OCI-LY1 (cell line): ENCODE data around the gene SCNM1.
"Not testable (repeated sequence)": the region's sequence is repeated elsewhere in the genome, so short reads cannot be mapped to it uniquely, and the experiment has no call there.

ENCODE experiments used
- H2AFZ ChIP-seq: fragments of 200-600 bp; sonication (generic), shearing (Covaris generic); 2 replicates; pipeline ENCODE4 v1.6.0; 2014; ENCODE audit warnings: antibody characterized with exemption, mild to moderate bottlenecking, low read length
- H3F3A ChIP-seq: fragments of 200-600 bp; sonication (generic), shearing (Covaris generic); 2 replicates; pipeline ENCODE4 v1.6.0; 2014; ENCODE audit warnings: mild to moderate bottlenecking, antibody characterized with exemption, low read length, moderate library complexity; ENCODE audit not compliant: insufficient read depth
- H3K27ac ChIP-seq: fragments of 200-600 bp; sonication (generic); 2 replicates; pipeline ENCODE4 v1.5.1; 2014; ENCODE audit warnings: low read length, mixed run types, mild to moderate bottlenecking, low read depth; ENCODE audit not compliant: poor library complexity, severe bottlenecking
- H3K27me3 ChIP-seq: fragments of 200-600 bp; sonication (generic); 2 replicates; pipeline ENCODE4 v1.6.0; 2014; ENCODE audit warnings: antibody characterized with exemption, mild to moderate bottlenecking, low read length, moderate library complexity; ENCODE audit not compliant: insufficient read depth
- H3K36me3 ChIP-seq: fragments of 200-600 bp; sonication (generic); 2 replicates; pipeline ENCODE4 v1.6.1; 2014; ENCODE audit warnings: mild to moderate bottlenecking, antibody characterized with exemption, low read length, moderate library complexity, mixed read lengths; ENCODE audit not compliant: insufficient read depth
- H3K4me1 ChIP-seq: fragments of 200-600 bp; sonication (generic); 2 replicates; pipeline ENCODE4 v1.5.1; 2014; ENCODE audit warnings: mild to moderate bottlenecking, low read length, moderate library complexity; ENCODE audit not compliant: insufficient read depth, severe bottlenecking
- H3K4me2 ChIP-seq: fragments of 200-600 bp; sonication (generic), shearing (Covaris generic); 2 replicates; pipeline ENCODE4 v1.6.1; 2014; ENCODE audit warnings: low read length
- H3K4me3 ChIP-seq: fragments of 200-600 bp; sonication (generic); 2 replicates; pipeline ENCODE4 v1.5.1; 2014; ENCODE audit warnings: low read length, low read depth, mild to moderate bottlenecking, mixed read lengths; ENCODE audit not compliant: poor library complexity, severe bottlenecking
- H3K79me2 ChIP-seq: fragments of 200-600 bp; shearing (Covaris generic); 2 replicates; pipeline ENCODE4 v1.6.1; 2016; ENCODE audit warnings: mixed run types, low read length, mixed read lengths; ENCODE audit not compliant: insufficient read depth
- H3K9ac ChIP-seq: fragments of 200-600 bp; sonication (generic), shearing (Covaris generic); 2 replicates; pipeline ENCODE4 v1.6.1; 2014; ENCODE audit warnings: mild to moderate bottlenecking, low read length, mixed read lengths
- H3K9me2 ChIP-seq: fragments of 200-600 bp; sonication (generic), shearing (Covaris generic); 2 replicates; pipeline ENCODE4 v1.6.1; 2014; ENCODE audit warnings: low read depth, mild to moderate bottlenecking, low read length, mixed read lengths
- H3K9me3 ChIP-seq: fragments of 200-600 bp; shearing (Covaris generic); 2 replicates; pipeline ENCODE4 v1.6.1; 2014; ENCODE audit warnings: low read length, mixed read lengths
- H4K20me1 ChIP-seq: fragments of 200-600 bp; sonication (generic), shearing (Covaris generic); 2 replicates; pipeline ENCODE4 v1.6.0; 2016; ENCODE audit warnings: mild to moderate bottlenecking, low read length; ENCODE audit not compliant: insufficient read depth
- EZH2 ChIP-seq: fragments of 200-600 bp; sonication (generic), shearing (Covaris generic); IDR thresholded peaks from 2 replicates; pipeline ENCODE4 v1.8.0; 2017; ENCODE audit warnings: borderline replicate concordance, mixed run types, mild to moderate bottlenecking, antibody characterized with exemption, low read length, moderate library complexity, mixed read lengths
- TF ChIP-seq, protein P1 (sequence below): fragments of 200-600 bp; sonication (generic), shearing (Covaris generic); IDR thresholded peaks from 2 replicates; pipeline ENCODE4 v1.5.1; 2017; ENCODE audit warnings: mild to moderate bottlenecking, antibody characterized with exemption, low read length, moderate library complexity, mixed read lengths

The SCNM1 gene

DNA sequence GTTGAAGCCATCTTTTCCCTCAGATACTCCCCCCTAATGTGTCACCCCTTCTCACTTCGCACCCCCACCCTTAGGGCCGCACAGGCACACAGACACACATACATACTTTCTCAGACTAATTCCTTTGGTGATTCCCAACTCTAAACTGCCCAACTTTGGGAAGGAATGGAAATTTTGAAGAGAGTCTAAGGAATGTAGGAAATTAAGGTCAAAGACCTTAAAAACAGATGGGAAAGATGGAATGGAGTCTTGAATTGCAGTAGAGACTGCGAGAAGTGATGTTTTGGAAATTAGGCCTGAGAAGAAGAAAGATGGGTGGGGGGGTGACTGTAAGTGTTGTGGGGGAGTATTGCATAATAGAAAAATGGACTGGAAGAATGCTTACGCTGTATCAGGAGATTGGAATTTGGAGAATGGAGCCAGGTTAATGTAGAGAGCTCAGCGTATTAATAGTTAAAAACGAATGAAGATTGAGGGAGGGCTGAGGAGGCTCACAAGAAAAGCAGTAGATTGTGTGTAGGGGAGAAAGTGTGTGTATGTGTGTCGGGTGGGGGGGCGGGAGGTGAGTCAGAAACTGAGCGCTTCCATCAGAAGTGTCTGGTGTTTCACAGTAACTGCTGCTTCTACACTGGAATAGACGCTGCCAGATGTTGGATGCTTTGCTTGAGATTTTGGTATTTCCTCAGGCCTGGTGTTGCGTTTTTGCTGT lies 34.1 kb downstream of the SCNM1 start:
- H2AFZ ChIP-seq = no peak overlapping the region
- peak overlapping the region; percentile 100 for H3K9ac ChIP-seq
- no peaks in the 10 kb centered on the region for H3K9me2 ChIP-seq
- H3K36me3 ChIP-seq = peaks cover 28% of the 10 kb centered on the region
- H3K4me3 ChIP-seq = peak overlapping the region; percentile 100
- peaks cover 41% of the 10 kb centered on the region for H3K4me1 ChIP-seq
- H3K79me2 ChIP-seq = peaks cover 61% of the 10 kb centered on the region
- no peaks in the 10 kb centered on the region for H4K20me1 ChIP-seq
- no peaks in the 10 kb centered on the region for H3K9me3 ChIP-seq
- H3K4me2 ChIP-seq = peak overlapping the region; percentile 75
- no peaks in the 10 kb centered on the region for H3K27me3 ChIP-seq
- H3K27ac ChIP-seq = no peak overlapping the region
- TF ChIP-seq, protein P1, sequence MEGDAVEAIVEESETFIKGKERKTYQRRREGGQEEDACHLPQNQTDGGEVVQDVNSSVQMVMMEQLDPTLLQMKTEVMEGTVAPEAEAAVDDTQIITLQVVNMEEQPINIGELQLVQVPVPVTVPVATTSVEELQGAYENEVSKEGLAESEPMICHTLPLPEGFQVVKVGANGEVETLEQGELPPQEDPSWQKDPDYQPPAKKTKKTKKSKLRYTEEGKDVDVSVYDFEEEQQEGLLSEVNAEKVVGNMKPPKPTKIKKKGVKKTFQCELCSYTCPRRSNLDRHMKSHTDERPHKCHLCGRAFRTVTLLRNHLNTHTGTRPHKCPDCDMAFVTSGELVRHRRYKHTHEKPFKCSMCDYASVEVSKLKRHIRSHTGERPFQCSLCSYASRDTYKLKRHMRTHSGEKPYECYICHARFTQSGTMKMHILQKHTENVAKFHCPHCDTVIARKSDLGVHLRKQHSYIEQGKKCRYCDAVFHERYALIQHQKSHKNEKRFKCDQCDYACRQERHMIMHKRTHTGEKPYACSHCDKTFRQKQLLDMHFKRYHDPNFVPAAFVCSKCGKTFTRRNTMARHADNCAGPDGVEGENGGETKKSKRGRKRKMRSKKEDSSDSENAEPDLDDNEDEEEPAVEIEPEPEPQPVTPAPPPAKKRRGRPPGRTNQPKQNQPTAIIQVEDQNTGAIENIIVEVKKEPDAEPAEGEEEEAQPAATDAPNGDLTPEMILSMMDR = no peak
- TF ChIP-seq EZH2 = no peak
- H3F3A ChIP-seq = no peaks in the 10 kb centered on the region

DNA sequence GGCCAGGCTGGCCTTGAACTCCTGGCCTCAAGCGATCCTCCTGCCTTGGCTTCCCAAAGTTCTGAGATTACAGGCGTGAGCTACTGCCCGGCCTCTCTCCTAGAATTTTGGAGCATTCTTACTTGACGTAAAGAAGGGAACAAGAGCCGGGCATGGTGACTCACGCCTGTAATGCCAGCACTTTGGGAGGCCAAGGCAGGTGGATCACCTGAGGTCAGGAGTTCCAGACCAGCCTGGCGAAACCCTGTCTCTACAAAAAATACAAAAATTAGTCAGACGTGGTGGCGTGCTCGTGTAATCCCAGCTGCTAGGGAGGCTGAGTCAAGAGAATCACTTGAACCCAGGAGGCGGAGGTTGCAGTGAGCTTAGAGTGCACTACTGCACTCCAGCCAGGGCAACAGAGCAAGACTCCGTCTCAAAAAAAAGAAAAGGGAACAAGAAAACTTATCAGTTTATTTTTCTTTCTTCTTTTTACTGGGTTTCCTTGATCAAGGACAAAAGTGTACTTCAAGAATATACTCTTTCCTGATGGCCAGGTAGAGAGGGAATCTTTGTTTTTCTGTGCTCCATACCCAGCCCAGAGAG lies 39.5 kb downstream of the SCNM1 start:
- Histone ChIP-seq H3K36me3 (peaks cover 72% of the 10 kb centered on the region), H3K79me2 (peaks cover 56% of the 10 kb centered on the region), H3K4me1 (peaks cover 11% of the 10 kb centered on the region)
- not testable (repeated sequence) for H3K27me3 ChIP-seq, H3K4me2 ChIP-seq, H2AFZ ChIP-seq, H3K9me2 ChIP-seq, H4K20me1 ChIP-seq, H3K9me3 ChIP-seq, H3K9ac ChIP-seq, H3K27ac ChIP-seq, H3K4me3 ChIP-seq, H3F3A ChIP-seq

DNA sequence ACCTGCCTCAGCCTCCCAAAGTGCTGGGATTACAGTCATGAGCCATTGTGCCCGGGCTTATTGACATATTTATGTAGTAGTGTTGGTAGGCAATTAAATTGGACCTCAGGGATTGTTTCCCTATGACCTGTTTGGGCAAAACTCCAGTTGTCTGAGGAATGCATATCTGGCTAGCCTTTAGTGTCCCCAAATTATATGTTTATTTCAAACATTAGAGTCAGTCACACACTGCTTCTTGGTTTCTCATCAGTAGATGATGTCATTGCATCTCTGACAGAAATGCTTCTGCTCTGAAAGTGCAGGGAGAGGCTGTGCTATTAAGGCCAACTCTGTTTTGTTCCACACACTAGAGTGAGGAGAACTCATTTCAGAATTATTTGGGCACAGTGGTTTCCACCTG lies 44.9 kb downstream of the SCNM1 start:
- Histone ChIP-seq H3K27ac (no peak overlapping the region), H3K9me3 (no peaks in the 10 kb centered on the region), H3K27me3 (no peaks in the 10 kb centered on the region), H3K4me1 (no peaks in the 10 kb centered on the region), H2AFZ (no peak overlapping the region), H3K36me3 (peaks cover 64% of the 10 kb centered on the region), H4K20me1 (no peaks in the 10 kb centered on the region), H3K4me2 (no peak overlapping the region), H3K79me2 (peaks cover 44% of the 10 kb centered on the region), H3K9ac (no peak overlapping the region), H3K4me3 (no peak overlapping the region), H3K9me2 (no peaks in the 10 kb centered on the region), H3F3A (no peaks in the 10 kb centered on the region)
- TF ChIP-seq EZH2 = no peak
- TF ChIP-seq, protein P1 = no peak
